Stimulated activated CD8-positive, alpha-beta memory T cell treated with anti-CD3 and anti-CD28 coated beads, Interleukin-12 subunit alpha, Interleukin-12 subunit beta, amount 100 ng/mL, for 24 hours (primary cell): ENCODE data around the gene HOXA2.

Experiments
- DNase-seq: peaks from one replicate; pipeline ENCODE4 v3.0.0-alpha.2; 2020; ENCODE audit errors: extremely low read depth

HOXA2 gene

DNA sequence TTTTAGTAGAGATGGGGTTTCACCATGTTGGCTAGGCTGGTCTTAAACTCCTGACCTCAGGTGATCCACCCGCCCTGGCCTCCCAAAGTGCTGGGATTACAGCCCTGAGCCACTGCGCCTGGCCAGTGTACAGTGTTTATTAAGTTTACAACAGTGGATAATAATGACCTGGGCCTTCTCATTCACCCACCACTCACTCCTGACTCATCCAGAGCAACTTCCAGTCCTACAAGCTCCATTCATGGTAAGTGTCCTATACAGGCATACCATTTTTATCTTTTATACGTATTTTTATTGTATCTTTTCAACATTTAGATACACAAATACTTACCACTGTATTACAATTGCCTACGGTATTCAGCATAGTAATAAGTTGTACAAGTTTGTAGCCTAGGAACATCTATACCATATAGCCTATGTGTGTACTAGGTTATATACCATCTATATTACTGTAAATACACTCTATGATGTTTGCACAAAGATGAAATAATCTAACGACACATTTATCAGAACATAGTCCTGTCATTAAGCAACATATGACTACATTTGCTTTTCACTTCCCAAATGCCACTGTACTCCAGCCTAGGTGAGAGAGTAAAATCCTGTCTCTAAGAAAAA, 23.8 kb downstream of the HOXA2 start:
- no peak for DNase-seq

DNA sequence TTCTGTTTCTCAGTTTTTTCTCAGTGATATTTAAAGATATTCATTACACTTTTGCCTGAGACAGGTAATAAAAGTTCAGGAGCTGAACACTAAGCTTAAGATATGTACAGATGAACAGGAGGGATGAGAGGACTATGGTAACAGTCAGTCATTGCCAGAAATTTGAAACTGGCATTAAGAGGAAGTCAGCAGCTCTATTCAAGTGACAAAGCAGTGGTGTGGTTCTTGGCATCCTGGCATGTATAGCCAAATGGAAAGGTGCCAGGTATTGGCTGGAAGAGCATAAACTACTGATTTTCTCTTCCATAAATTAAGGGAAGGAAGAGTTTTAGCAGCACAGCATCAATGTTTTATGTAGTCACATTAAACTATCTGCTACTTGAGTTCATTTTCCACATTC, 29.4 kb downstream of the HOXA2 start:
- no peak for DNase-seq

DNA sequence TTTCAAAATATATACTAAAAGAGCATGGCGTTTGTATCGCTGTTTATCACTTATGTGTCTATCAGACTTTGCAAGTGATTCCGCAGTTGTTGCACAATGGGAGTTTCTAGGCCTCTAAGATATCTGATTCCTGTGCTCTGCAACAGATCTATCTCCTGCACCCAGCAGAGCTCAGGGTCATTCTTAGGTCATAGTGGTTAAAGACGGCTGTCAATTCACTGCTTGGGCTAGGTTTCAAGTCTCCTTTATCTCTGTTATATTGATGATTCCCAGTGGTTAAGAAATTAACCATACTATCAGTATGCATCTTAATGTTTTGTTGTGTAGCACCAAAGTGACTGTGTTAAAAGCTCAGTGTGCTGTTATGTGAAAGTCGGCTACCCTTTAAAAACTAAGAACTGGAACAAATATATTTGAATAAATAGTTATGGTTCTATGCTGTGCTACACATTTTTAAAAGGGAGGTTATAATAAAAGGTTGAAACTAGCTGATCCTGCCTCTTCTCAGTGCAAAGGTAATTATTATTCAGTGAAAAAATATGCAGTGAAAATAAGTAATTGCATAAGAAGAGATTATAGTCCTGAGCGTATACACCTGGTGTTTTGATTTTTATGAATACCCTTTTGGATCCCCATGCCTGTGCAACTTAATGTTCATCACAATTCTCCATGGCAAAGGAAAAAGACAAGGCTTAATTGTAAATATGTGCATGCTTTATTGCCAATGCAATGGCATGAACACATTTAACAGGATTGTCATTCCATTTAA, 30.7 kb downstream of the HOXA2 start:
- no peak for DNase-seq

DNA sequence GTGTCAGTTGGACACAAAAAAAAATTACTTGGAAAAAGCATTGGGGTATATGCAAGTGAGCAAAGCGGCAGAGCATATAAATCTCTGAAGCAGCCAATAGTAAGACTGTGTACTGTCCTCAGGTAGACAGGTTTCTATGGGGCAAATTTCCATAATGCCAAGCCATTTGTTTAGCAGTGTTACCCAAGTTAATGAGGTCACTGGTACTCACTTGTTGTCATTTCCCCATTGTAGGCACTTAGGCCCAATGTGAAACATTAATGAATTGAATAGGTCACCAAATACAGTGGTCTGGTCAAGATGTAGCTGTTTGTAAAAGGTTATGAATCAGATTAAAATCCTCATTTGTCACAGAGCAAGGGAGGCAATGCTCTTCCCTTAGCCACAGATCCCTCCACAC, 34.2 kb downstream of the HOXA2 start:
- DNase-seq = no peak

DNA sequence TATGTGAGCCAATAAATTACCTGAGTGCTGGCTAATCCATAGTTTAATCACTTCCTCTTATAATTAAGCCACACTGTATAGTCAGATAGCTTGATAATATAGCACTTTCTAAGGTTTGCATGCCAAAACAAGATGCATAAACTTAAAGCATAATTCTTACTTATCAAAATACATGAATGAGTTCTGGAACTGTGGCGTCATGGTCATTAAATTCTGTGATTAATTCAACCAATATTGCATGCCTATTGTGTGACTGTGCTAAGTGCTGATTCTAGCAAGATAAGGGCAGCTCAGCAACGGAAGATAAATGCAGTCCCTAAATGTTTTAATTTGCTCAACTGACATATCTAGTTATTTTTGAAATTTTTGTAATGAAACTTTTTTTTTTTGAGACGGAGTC, 36.3 kb downstream of the HOXA2 start:
- DNase-seq = no peak

DNA sequence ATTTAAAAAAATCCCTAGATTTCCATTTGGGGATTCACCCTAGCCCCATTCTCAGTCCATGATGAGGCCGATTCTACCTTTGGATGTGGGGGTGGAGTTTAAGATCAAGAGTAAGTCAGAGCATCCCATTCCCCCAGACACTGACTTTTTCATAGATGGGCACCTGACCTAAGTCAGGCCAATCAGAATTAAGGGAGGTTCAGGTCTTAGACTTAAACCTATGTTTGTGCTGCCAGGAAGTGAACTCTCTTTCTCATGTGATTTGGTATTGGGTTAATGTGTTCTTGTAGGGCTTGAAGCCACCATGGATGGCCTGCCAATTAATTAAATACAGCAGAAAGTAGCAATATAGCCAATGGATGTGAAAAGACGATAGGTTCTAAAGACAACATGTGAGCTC, 36.8 kb downstream of the HOXA2 start:
- DNase-seq = no peak

DNA sequence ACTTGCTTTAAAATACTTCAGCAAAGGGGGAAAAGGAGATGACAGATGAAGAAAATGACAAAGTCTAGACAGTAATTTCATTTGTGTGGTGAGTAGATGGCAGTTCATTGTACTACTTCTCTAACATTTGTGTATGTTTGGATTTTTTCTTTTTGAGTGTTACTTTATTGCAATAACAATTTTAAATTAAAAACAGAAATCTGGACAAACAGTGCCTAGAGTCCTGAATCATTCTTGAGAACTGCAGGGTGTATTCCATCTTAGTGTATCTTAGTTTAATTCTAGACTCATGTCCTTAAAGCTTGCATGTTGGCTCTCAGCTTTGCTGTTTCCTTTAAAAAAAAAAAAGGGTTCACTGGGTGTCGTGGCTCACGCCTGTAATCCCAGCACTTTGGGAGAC, 37.8 kb downstream of the HOXA2 start:
- no peak for DNase-seq

DNA sequence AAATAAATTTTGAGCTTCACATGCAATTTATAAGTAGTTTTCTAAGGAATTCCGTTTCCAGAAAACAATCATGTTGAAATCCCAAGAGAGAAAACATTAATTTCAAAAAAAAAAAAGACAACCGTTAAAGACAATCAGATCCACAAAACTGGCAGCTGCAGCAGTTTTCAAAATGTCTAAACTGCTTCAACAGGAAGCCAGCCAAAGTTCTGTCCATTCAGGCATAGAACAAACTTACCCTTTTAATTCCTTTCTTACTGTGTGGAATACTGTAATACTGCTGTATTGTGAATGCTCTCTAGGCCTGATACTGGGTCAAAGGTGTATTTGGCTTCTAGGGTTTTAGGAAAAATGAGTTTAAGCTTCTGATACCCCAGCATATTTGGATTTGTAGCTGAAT, 38.3 kb downstream of the HOXA2 start:
- DNase-seq = no peak

DNA sequence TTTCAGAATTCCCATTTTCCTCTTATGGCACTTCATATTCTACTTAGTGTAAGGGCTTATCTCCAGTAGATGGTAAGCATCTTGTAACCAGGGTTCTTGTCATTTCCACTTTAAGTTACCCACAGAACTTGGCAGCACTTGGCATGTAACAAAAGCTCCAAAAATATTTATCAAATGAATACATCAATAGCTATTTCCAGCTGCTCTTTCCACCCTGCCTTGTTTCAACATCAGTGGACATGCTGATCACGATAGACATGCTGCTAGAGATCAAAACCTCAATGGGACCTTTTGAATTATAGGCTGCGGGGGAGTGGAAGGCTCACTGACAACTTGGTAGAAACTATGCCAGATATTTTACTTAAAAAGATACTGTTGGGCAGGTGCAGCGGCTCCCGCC, 39.5 kb downstream of the HOXA2 start:
- DNase-seq = no peak

DNA sequence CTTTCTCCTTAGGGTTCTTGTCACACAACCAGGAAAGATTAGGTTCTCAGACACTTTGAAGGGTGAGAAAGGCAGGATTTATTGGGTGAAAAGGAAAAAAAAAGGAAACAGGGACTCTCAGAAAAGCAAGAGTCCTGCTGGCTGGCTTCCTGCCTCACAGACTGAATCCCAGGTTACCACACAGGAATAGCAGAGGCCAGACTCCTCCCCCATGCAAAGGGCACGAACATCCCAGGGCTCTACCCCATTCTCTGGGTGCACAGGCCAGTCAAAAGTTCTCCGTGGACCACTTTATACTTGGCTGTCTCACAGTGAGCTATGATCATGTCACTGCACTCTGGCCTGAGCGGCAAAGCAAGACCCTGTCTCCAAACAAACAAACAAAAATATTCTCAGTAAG, 49.3 kb downstream of the HOXA2 start:
- no peak for DNase-seq

DNA sequence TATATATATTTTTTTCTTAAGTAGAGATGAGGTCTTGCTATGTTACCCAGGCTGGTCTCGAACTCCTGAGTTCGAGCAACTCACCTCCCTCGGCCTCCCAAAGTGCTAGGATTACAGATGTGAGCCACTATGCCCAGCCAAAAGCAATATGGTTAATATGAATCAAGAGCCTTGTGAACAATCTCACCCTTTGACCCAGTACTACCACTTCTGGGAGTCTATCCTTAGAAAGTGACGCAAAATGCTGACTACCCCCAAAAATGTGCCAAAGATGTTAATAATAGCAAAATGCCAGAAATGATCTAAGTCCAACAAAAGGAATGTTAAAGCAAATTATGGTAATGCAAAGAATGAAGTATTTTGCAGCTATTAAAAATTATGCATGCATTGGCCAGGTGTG, 51.0 kb downstream of the HOXA2 start:
- no peak for DNase-seq
